GM12801 (cell line): ENCODE data around the gene NELFA.

Source experiments
- CTCF ChIP-seq: IDR thresholded peaks from one replicate; pipeline ENCODE4 v1.5.1; 2011; ENCODE audit warnings: control low read depth; ENCODE audit not compliant: insufficient read length; ENCODE audit errors: extremely low read depth

NELFA gene

DNA sequence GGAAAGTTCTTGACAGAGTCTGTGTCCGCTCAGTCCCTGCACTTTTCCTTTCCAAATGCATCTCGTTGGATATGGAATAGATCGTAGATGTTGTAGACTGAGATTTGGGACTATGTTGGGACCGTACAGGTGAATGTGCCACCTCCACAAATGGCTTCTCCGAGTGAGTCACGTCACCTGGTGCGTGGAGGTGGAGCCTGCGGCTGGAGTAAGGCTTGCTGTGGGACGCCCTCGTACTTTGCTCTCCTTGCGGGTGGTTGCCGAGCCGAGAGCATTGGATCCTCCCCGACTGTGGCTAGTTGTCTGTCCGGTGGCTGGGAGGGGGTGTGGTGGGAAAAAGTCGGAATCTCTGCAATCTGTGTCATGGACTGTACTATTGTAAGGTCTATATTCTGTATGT, 60.5 kb downstream of the NELFA start:
- TF ChIP-seq CTCF = no peak

GRCh38 chr4:1945912-1946311, 62.9 kb downstream of the NELFA start:
- no peak for TF ChIP-seq CTCF

GRCh38 chr4:1945124-1945895, 63.5 kb downstream of the NELFA start:
- no peak for TF ChIP-seq CTCF

DNA sequence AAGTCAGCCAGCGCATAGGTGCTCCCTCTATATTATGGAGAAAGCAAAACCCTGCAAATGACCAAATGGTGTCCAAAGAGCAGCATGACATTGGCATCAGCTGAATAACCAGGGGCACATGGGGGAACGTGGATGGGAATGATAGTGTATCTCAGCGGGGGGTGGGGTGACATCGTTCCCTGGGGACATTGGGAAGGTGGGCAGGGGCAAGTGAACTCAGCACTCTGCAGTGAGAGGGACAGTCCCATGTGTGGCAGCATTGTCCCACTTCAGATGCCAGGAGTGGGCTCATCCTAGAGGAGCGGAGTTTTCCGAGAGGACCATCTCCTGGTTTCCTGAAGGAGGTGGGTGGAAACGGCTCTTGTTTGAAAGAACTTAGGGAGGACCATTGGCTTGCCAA, 64.8 kb downstream of the NELFA start:
- TF ChIP-seq CTCF = no peak

DNA sequence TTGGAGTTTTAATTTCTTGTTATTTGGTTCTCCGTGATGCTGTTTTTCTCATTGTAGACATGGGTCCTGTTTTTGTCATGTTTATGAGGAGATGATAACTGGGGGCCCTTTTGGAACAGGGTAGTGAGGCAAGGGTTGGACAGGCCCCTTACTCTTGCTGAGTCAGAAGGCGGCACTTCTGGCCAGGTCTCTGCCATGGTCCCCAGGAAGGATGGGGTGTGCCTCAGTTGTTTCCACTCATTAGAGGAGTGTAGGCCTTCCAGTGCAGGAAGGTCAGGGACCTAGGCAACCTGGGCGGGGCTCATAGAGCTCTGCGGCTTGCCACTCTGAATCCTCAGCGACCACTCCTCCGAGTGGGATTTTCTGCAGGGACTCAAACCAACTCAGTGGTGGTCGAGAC, 68.2 kb downstream of the NELFA start:
- TF ChIP-seq CTCF = no peak

DNA sequence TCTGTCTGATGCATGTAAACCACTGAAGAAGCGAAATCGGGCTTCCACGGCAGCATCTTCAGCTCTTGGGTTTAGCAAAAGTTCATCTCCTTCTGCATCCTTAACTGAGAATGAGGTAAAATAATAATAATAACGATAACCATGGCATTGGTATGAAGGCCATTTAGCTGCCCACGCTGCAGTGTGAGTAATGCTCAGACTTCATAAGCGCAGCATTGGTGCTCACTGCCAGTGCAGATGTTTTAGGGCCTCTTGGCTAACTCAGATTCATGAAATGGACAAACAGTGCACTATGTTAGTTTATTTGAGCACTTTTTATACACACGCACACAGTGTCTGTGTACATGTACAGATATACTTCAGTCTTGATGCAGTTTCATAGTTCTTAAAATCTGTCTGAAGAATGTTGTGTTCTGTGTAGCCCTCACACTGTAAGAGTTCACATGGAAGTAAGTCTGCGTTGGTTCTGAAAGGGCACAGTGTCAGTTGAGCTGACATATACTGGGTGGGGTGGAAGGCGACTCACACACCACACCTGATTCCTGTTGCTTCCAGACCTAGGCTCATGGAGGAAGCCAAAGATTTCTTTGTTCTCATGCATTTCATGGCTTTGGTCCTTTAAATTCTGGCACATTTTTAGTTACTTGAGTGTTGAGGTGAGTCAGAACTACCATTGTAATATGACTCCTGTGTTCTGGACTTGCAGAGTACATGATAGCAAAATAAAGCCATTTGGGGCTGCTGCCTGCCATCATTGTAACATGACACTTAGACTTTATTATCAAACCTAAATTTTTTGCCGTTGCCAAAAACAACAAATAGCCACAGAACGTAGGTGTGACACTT, 68.9 kb downstream of the NELFA start:
- no peak for TF ChIP-seq CTCF

DNA sequence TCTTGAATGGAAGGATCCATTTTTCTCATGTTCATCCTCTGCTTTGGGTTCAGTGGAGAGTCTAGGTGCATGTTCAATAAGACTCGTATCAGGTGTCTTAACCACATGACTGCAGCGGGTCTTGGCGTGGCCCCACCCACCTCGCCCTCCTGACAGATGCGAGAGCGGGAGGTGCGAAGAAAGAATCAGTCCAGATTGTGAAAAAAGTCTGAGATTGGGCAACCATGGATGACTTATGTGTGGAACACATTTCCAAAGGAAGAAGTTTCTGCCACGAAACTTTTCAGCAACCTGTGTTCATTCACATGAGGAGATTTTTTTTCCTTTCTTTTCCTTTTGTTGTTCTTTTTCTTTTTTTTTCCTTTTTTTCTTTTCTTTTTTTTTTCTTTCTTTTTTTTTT, 70.7 kb downstream of the NELFA start:
- TF ChIP-seq CTCF = no peak
